VCaP (cell line): Measurements from ENCODE around the gene EHBP1.

Experiments
- H3K27ac ChIP-seq: fragments of 450-650 bp; 2 replicates; pipeline ENCODE4 v1.5.1; 2017
- TF ChIP-seq, protein P1 (sequence below): fragments of 450-650 bp; conservative IDR thresholded peaks from 2 replicates; pipeline ENCODE4 v1.5.1; 2017; ENCODE audit warnings: mild to moderate bottlenecking, moderate library complexity

The EHBP1 gene

DNA sequence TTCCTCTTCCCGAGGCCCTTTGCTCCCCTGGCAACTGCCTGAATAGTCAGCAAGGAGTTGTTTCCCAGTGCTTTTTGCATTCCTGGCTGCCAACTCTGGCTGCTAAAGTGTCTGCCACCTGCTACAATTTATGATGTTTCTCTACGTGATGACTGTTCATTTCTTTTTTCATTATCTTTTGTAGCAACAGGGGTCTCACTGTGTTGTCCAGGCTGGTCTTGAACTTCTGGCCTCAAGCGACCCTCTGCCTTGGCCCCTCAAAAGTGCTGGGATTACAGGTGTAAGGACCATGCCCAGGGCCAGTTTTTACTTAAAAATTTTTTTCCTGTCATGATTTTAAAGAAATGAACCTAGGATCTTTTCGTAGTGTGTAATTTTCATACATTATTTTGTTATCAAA, 11.3 kb downstream of the EHBP1 start:
- TF ChIP-seq, protein P1, sequence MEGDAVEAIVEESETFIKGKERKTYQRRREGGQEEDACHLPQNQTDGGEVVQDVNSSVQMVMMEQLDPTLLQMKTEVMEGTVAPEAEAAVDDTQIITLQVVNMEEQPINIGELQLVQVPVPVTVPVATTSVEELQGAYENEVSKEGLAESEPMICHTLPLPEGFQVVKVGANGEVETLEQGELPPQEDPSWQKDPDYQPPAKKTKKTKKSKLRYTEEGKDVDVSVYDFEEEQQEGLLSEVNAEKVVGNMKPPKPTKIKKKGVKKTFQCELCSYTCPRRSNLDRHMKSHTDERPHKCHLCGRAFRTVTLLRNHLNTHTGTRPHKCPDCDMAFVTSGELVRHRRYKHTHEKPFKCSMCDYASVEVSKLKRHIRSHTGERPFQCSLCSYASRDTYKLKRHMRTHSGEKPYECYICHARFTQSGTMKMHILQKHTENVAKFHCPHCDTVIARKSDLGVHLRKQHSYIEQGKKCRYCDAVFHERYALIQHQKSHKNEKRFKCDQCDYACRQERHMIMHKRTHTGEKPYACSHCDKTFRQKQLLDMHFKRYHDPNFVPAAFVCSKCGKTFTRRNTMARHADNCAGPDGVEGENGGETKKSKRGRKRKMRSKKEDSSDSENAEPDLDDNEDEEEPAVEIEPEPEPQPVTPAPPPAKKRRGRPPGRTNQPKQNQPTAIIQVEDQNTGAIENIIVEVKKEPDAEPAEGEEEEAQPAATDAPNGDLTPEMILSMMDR = no peak
- no peak overlapping the region for H3K27ac ChIP-seq

GRCh38 chr2:62717503-62718081, 12.1 kb downstream of the EHBP1 start:
- H3K27ac ChIP-seq = no peak overlapping the region
- TF ChIP-seq, protein P1 = no peak

DNA sequence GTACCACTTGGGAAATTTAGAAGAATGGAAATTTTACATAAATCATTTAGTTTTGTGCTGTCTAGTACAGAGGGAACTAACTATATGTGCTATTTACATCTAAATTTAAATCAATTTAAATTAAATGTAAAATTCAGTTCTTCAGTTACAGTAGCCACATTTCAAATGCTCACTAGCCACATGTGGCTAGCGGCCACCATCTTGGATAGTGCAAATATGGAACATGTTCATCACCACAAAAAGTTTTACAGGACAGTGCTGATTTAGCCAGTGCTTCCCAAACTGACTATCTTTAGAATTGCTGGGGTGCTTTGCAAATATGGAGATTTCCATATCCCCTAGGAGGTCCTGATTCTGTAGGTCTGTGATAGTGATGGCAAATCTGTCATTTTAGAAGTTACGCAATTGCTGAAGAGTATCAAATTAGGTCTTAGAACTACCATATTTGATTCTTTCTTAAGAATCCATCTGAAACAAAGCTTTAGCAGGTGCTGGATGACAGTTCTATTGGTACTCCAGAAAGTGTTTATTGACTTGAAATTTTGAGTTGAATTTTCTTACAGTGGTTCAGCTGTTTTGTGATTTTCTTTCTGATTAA, 12.8 kb downstream of the EHBP1 start:
- no peak overlapping the region for H3K27ac ChIP-seq
- TF ChIP-seq, protein P1 = no peak

- H3K27ac ChIP-seq = no peak overlapping the region
- TF ChIP-seq, protein P1 = no peak
These were observed 14.2 kb downstream of the EHBP1 start for GRCh38 chr2:62719757-62720156.

GRCh38 chr2:62722679-62723078, 17.2 kb downstream of the EHBP1 start:
- TF ChIP-seq, protein P1 = no peak
- no peak overlapping the region for H3K27ac ChIP-seq

DNA sequence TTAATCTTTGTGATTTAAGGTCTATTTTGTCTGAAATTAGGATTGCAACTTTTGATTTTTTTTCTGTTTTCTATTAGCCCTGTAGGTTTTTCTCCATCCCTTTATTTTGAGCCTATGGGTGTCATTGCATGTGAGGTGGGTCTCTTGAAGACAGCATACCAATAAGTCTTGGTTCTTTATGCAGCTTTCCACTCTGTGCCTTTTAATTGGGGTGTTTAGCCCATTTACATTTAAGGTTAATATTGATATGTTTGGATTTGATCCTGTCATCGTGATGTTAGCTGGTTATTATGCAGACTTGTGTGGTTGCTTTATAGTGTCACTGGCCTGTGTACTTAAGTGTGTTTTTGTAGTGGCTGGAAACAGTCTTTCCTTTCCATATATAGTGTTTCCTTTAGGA, 17.7 kb downstream of the EHBP1 start:
- H3K27ac ChIP-seq = no peak overlapping the region
- TF ChIP-seq, protein P1 = no peak

- TF ChIP-seq, protein P1 = no peak
- H3K27ac ChIP-seq = no peak overlapping the region
These were observed 18.6 kb downstream of the EHBP1 start for GRCh38 chr2:62724106-62724505.
